ENCODE measurements around the gene HYOU1. TPM values are rescaled to one million over a fixed set of nuclear protein-coding genes. Genes with fewer than 3 reads are reported as not detected.
A peak's percentile ranks its signal among the peaks of the same experiment; 100 is the strongest.

HYOU1 gene
- total RNA-seq, 2 experiments from 2014 or later = 127 to 136 TPM

DNA sequence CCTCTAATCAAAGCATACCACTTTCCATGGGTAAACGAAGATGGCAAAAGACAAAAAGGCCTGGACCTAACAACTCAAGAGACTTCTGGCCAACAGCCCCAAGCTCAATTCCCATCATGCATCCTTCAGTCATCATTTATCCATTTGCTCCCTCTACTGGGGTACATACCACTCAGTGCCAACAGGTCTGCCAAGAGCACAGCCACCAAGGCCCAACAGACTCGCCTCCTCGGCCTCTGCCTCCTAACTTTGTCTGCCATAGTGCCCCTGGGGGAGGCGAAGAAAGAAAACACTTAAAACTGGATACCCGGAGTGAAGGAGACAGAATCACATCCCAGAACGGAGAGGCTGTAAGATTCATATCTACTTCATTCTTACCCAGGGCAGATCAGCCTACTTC is 1.1 kb downstream of the HYOU1 start:
- peaks cover 49% of the 10 kb centered on the region for H3K4me1 Mint-ChIP-seq (ENCODE audit: low read depth)
- ChIA-PET CTCF (interaction anchor here (0.7 to 2.0 kb wide), 12 partner anchors 9 to 150 kb away, joined by 3 to 12 read pairs (median 5); partner anchors contain the start of genes CBL, HINFP, HMBS and RPS25), POLR2A (interaction anchor here (0.7 to 4.7 kb wide), 10 partner anchors 8 to 265 kb away, joined by 3 to 35 read pairs (median 6); partner anchors contain the start of genes C2CD2L, DPAGT1, HINFP and HMBS)
- intact Hi-C loops (cut with micrococcal nuclease) = loop anchor here (2.0 kb wide), 1 partner anchor 141 kb away; no protein-coding TSS in a partner anchor
- H3K4me3 Mint-ChIP-seq = peak overlapping the region; percentile 96
- H3K27me3 Mint-ChIP-seq = no peaks in the 10 kb centered on the region
- no peaks in the 10 kb centered on the region for H3K9me3 Mint-ChIP-seq
- H3K27ac Mint-ChIP-seq = peak overlapping the region; percentile 55
- H3K36me3 Mint-ChIP-seq = peaks cover 43% of the 10 kb centered on the region
- DNase-seq = peak; percentile 26

DNA sequence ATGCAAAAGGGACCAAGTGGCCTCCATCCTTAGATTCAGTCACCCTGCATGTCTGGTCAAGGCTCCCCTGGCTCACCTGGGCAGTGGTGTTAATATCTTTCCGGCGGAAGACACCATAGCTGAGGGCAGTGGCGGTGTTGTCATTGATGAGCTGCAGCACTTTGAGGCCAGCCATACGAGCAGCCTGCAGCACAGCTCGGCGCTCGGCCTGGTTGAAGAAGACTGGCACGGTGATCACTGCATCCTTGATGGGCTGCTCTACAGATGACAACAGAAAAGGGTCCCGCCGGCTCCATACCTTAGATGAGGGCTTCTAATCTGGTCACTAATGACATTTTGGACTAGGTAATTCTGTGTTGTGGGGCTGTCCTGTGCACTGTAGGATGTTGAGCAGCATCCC is 2.6 kb downstream of the HYOU1 start:
- CTCF ChIA-PET = interaction anchor here (0.8 to 1.5 kb wide), 3 partner anchors 8 to 36 kb away, joined by 3 to 4 read pairs (median 3); partner anchors contain the start of genes SLC37A4 and TRAPPC4
- Mint-ChIP-seq H3K27ac (no peak overlapping the region), H3K9me3 (no peaks in the 10 kb centered on the region), H3K4me3 (peak overlapping the region; percentile 16), H3K27me3 (no peaks in the 10 kb centered on the region), H3K4me1 (ENCODE audit: low read depth) (peaks cover 50% of the 10 kb centered on the region), H3K36me3 (peaks cover 53% of the 10 kb centered on the region)
- DNase-seq = no peak
- intact Hi-C loops (cut with micrococcal nuclease) = no loop called here
- POLR2A ChIA-PET = interaction anchor here (4.7 kb wide), 1 partner anchor 13 kb away, joined by 35 read pairs; the partner anchor contains the start of gene VPS11

DNA sequence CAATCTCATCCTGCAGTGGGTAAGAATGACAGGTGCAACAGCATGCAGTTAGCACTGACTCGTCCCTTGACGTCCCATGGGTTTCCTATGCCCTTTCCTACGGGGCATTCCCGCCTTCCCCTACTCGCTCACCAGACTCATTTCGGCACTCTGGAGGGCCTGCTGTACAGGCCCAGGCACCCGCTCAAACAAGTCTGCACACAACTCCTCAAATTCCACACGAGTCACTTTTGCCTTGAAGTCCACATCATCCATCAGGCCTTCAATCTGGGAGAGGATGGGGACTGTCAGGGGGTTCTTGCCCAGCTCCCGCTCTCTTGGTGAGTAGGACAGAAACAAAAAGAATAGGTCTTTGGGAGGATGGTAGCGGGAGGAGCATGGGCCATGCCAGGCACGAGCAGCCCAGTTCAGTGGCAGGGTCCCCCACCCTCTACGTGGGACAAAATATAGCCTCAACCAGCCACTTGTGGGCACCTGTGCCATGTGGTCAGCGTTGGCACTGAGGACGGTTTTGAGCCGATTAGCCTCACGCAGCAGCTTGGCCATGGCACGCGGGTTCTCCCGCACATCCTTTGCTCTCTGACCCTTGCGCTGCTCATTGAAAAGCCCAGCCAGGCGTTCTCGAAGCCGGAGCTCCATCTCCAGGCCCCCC is 4.7 kb downstream of the HYOU1 start:
- H3K27ac Mint-ChIP-seq = peak overlapping the region; percentile 74
- H3K36me3 Mint-ChIP-seq = peaks cover 67% of the 10 kb centered on the region
- POLR2A ChIA-PET = interaction anchor here (1.6 kb wide), 1 partner anchor 16 kb away, joined by 4 read pairs; the partner anchor contains the start of gene VPS11
- DNase-seq = no peak
- H3K9me3 Mint-ChIP-seq = no peaks in the 10 kb centered on the region
- no peak overlapping the region for H3K4me3 Mint-ChIP-seq
- no peaks in the 10 kb centered on the region for H3K27me3 Mint-ChIP-seq
- peaks cover 38% of the 10 kb centered on the region for H3K4me1 Mint-ChIP-seq (ENCODE audit: low read depth)
- intact Hi-C loops (cut with micrococcal nuclease) = no loop called here
- CTCF ChIA-PET = no interaction called here

DNA sequence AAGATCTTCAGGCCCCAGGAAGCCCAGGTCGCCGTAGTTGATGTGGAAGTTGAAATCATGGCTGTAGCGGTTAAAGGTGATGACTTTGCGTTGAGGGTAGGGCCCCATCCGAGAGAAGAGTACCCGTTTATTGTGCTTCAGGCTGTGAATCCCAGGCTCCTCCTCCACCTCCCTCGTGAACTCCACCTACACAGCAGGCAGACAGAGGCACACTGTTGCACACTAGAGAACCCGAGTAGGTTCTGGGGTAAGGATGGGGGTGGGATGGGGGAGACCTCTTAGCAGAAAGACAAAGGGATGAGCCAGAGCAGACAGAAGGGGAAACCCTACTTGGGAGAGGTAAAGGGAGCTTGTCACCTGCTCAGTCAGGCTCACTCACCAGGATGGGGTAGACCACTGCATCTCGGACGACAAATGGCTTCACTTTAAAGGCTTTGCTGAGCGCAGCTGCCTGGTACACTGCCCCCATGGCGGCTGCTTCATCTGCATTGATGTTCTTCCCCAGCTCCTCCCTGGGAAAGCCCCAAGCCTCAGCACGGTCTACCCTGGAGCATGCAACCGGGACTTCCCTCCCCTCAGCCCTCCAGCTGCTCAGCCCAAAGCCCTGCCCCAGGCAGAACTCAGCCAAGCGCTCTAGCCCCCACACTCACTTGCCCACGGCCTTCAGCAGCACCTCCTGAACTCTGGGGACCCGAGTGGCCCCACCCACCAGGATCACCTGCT is 5.4 kb downstream of the HYOU1 start:
- H3K4me3 Mint-ChIP-seq = peak overlapping the region; percentile 58
- peaks cover 68% of the 10 kb centered on the region for H3K36me3 Mint-ChIP-seq
- intact Hi-C loops (cut with micrococcal nuclease) = no loop called here
- peak; percentile 61 for DNase-seq
- H3K27ac Mint-ChIP-seq = peak overlapping the region; percentile 74
- H3K9me3 Mint-ChIP-seq = no peaks in the 10 kb centered on the region
- ChIA-PET POLR2A (interaction anchor here (0.8 to 1.6 kb wide), 3 partner anchors 16 to 47 kb away, joined by 4 to 5 read pairs (median 4); partner anchors contain the start of genes SLC37A4 and VPS11), CTCF (interaction anchor here (1.6 to 2.1 kb wide), 2 partner anchors 20 to 28 kb away, joined by 4 to 5 read pairs; no protein-coding TSS in a partner anchor)
- peaks cover 38% of the 10 kb centered on the region for H3K4me1 Mint-ChIP-seq (ENCODE audit: low read depth)
- no peaks in the 10 kb centered on the region for H3K27me3 Mint-ChIP-seq

DNA sequence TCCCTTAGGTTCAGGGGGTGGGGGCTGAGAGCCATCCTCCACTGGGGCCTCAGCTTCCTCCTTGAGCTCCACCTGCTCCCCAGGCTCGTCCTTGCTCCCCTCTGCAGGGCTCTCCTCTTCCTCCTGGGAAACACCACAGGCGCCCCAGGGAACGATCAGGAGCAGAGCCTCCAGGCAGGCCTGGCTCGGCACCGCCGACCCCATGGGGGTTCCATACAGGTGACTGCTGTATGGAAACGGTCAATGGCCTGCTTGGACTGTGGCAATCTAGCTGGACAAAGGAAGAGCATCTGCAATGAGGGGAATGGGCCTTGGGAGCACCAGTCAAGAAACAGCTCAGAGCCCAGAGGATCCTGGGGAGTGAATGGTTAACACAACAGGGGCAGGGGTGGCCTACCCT is 7.9 kb downstream of the HYOU1 start:
- POLR2A ChIA-PET = interaction anchor here (2.6 kb wide), 1 partner anchor 7 kb away, joined by 12 read pairs; the partner anchor contains the start of gene HYOU1
- H3K27ac Mint-ChIP-seq = no peak overlapping the region
- intact Hi-C loops (cut with micrococcal nuclease) = no loop called here
- no peaks in the 10 kb centered on the region for H3K27me3 Mint-ChIP-seq
- peaks cover 72% of the 10 kb centered on the region for H3K36me3 Mint-ChIP-seq
- H3K9me3 Mint-ChIP-seq = no peaks in the 10 kb centered on the region
- no peak overlapping the region for H3K4me3 Mint-ChIP-seq
- DNase-seq = no peak
- peaks cover 20% of the 10 kb centered on the region for H3K4me1 Mint-ChIP-seq (ENCODE audit: low read depth)
- CTCF ChIA-PET = no interaction called here

DNA sequence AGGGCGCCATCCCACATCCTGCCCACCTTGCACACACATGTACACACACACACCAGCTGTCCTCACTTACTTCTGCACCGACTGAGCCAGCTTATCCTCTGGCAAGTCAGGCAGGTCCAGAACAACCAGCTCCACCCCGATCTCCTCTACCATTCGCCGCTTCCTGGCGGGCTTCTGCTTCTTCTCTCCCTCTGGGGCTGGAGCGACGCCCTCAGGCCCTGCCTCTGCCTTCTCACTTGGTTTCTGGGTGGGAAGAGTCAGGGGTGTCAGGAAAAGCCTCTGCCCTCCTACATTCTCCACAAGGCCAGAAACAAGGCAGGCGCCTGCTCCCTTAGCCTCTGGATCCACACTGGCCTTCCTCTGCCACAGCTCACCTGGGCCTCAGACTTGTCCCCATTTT is 8.4 kb downstream of the HYOU1 start:
- POLR2A ChIA-PET = interaction anchor here (2.6 kb wide), 1 partner anchor 8 kb away, joined by 12 read pairs; the partner anchor contains the start of gene HYOU1
- H3K27me3 Mint-ChIP-seq = no peaks in the 10 kb centered on the region

DNA sequence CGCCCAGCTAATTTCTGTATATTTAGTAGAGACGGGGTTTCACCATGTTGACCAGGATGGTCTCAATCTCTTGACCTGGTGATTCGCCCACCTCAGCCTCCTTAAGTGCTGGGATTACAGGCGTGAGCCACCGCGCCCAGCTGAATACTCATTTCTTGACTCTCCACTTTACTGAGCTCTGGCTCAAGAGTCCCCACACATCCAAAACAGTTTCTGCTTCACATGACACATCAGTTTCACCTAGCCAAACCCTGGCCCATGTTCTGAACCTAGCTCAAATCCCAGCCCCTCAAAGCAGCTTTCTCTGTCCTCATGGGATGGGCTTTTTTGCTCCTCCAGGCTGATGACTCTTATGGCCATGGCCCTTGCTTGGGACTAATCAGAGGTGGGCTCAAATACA is 9.8 kb downstream of the HYOU1 start:
- Mint-ChIP-seq H3K4me1 (ENCODE audit: low read depth) (peaks cover 14% of the 10 kb centered on the region), H3K9me3 (no peaks in the 10 kb centered on the region), H3K27me3 (no peaks in the 10 kb centered on the region), H3K36me3 (peaks cover 55% of the 10 kb centered on the region), H3K27ac (peak overlapping the region; percentile 14), H3K4me3 (no peak overlapping the region)
- peak; percentile 38 for DNase-seq
- ChIA-PET POLR2A (interaction anchor here (0.6 to 2.6 kb wide), 2 partner anchors 9 to 22 kb away, joined by 3 to 12 read pairs; partner anchors contain the start of gene HYOU1), CTCF (interaction anchor here (1.2 to 1.3 kb wide), 3 partner anchors 8 to 12 kb away, joined by 3 to 6 read pairs (median 3); no protein-coding TSS in a partner anchor)
- intact Hi-C loops (cut with micrococcal nuclease) = no loop called here

More for the DNA sequence above, 8.4 kb downstream of the HYOU1 start:
- DNase-seq = no peak
- CTCF ChIA-PET = interaction anchor here (1.1 to 1.3 kb wide), 2 partner anchors 14 to 119 kb away, joined by 3 read pairs; no protein-coding TSS in a partner anchor
- H3K36me3 Mint-ChIP-seq = peaks cover 68% of the 10 kb centered on the region
- intact Hi-C loops (cut with micrococcal nuclease) = no loop called here
- no peak overlapping the region for H3K4me3 Mint-ChIP-seq
- H3K27ac Mint-ChIP-seq = no peak overlapping the region
- no peaks in the 10 kb centered on the region for H3K9me3 Mint-ChIP-seq
- H3K4me1 Mint-ChIP-seq (ENCODE audit: low read depth) = peaks cover 20% of the 10 kb centered on the region

DNA sequence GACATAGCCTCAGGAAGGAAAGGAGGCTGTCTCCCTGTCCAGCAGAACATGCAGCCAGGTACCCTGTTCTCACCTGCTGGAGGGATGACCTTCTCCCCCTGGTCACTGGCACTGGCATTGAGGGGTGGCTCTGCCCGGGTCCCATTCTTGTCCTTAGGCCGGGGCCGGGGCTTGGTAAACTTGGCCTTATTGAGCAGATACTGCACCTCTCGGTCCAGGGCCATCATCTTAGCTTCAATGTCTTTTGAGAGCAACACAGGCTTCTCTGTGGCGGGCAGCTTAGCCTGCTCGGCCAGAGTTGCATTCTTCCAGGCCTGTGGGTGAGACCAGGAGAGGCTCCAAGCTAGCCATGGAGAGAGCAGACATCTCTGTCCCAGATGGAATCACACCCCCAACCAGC is 10.5 kb downstream of the HYOU1 start:
- DNase-seq = no peak
- Mint-ChIP-seq H3K27ac (no peak overlapping the region), H3K27me3 (no peaks in the 10 kb centered on the region), H3K36me3 (peaks cover 50% of the 10 kb centered on the region), H3K4me1 (ENCODE audit: low read depth) (peaks cover 13% of the 10 kb centered on the region), H3K9me3 (no peaks in the 10 kb centered on the region), H3K4me3 (no peak overlapping the region)
- ChIA-PET POLR2A (interaction anchor here (0.6 to 2.6 kb wide), 3 partner anchors 10 to 388 kb away, joined by 3 to 12 read pairs (median 3); partner anchors contain the start of gene HYOU1), CTCF (interaction anchor here (1.2 kb wide), 2 partner anchors 9 to 10 kb away, joined by 3 to 6 read pairs; no protein-coding TSS in a partner anchor)
- intact Hi-C loops (cut with micrococcal nuclease) = no loop called here

DNA sequence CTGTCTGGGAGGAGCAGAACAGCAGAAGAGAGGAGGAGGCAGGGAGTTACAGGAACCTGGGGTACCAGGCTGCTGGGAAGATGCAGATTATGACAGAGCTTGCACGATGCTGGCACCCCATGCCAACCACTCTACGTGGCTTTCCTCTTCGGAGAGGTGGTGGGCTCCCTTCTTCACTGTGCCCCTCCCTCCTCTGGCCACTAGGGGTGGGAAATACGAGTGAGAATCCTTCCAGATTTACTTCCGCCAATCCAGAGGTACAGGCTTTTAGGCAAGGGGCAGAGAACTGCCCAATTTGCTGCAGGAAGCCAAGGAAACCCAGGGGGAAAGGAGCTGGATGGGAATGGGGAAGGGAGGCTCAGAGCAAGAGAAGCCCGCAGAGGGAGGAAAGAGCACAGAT is 12.3 kb downstream of the HYOU1 start:
- intact Hi-C loops (cut with micrococcal nuclease) = no loop called here
- DNase-seq = no peak
- ChIA-PET CTCF (no interaction called here), POLR2A (no interaction called here)
- Mint-ChIP-seq H3K27ac (no peak overlapping the region), H3K4me1 (ENCODE audit: low read depth) (peaks cover 7% of the 10 kb centered on the region), H3K4me3 (no peak overlapping the region), H3K27me3 (no peaks in the 10 kb centered on the region), H3K36me3 (peaks cover 37% of the 10 kb centered on the region), H3K9me3 (no peaks in the 10 kb centered on the region)

DNA sequence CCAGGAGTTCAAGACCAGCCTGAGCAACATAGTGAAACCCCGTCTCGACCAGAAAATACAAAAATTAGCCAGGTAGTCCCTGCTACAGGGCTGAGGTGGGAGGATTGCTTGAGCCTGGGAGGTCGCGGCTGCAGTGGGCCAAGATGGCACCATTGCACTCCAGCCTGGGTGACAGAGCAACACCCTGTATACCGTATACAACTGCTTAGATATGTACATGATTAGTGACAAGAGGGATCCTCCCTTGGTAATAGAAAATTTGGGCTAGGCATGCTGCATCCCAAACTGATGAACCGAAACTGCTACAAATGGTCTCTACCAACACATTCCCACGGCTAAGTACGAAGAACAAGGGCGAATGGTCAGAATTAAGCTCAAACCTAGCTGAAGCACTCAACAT is 14.1 kb downstream of the HYOU1 start:
- intact Hi-C loops (cut with micrococcal nuclease) = no loop called here
- H3K9me3 Mint-ChIP-seq = no peaks in the 10 kb centered on the region
- POLR2A ChIA-PET = no interaction called here
- peaks cover 7% of the 10 kb centered on the region for H3K4me1 Mint-ChIP-seq (ENCODE audit: low read depth)
- H3K36me3 Mint-ChIP-seq = peaks cover 23% of the 10 kb centered on the region
- no peaks in the 10 kb centered on the region for H3K27me3 Mint-ChIP-seq
- CTCF ChIA-PET = interaction anchor here (1.0 to 1.9 kb wide), 3 partner anchors 12 to 241 kb away, joined by 3 to 8 read pairs (median 3); partner anchors contain the start of genes HMBS and SLC37A4
- H3K27ac Mint-ChIP-seq = no peak overlapping the region
- H3K4me3 Mint-ChIP-seq = no peak overlapping the region
- DNase-seq = no peak

DNA sequence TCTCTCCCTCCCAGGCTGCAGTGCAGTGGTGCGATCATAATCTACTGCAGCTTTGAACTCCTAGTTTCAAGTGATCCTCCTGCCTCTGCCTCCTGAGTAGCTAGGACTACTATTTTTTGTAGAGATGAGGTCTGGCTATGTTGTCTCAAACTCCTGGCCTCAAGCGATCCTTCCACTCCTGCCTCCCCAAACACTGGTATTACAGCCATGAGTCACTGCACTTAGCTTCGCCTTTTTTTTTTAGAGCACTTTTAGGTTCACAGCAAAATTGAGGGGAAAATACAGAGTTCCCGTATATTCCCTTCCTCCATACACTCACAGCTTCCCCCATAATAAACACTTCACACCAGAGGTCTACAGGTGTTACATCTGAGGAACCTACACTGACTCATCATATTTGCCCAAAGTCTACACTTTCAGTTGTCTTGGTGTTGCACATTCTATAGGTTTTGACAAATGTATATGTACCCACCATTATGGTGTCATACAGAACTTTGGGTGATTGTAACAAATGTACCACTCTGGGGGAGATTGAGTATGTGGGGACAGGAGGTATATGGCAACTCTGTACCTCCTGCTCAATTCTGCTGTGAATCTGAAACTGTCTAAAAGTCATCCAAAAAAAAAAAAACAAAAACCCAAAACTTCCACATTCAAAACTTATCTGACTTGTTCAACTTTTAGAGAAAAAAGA is 15.0 kb downstream of the HYOU1 start:
- Mint-ChIP-seq H3K27me3 (no peaks in the 10 kb centered on the region), H3K4me1 (ENCODE audit: low read depth) (peaks cover 7% of the 10 kb centered on the region)
- intact Hi-C loops (cut with micrococcal nuclease) = no loop called here

More for the DNA sequence above, 15.0 kb downstream of the HYOU1 start:
- no peaks in the 10 kb centered on the region for H3K9me3 Mint-ChIP-seq
- no peak for DNase-seq
- no peak overlapping the region for H3K4me3 Mint-ChIP-seq
- no peak overlapping the region for H3K27ac Mint-ChIP-seq
- H3K36me3 Mint-ChIP-seq = peaks cover 15% of the 10 kb centered on the region
- ChIA-PET POLR2A (no interaction called here), CTCF (interaction anchor here (0.6 to 1.9 kb wide), 3 partner anchors 11 to 185 kb away, joined by 3 to 8 read pairs (median 3); partner anchors contain the start of gene SLC37A4)
